GM20431 (cell line): Measurements from ENCODE around the gene C9orf50.
"Not testable (repeated sequence)": the region's sequence is repeated elsewhere in the genome, so short reads cannot be mapped to it uniquely, and the experiment has no call there.

Source experiments
- in situ Hi-C: fragments of 300-500 bp; cut with MseI, MboI; formaldehyde crosslinking; loops from one replicate; pipeline ENCODE4 v1.15.0; 2020; ENCODE audit warnings: low sequenced_read_pairs; ENCODE audit not compliant: unreplicated experiment

Gene C9orf50

GRCh38 chr9:129620669-129621295 is at the start of gene C9orf50:
TSS of gene C9orf50 (minus strand) at chr9:129621101. CDS start at chr9:129620574, 527 bp downstream.
- in situ Hi-C loops, result no loop called here

DNA sequence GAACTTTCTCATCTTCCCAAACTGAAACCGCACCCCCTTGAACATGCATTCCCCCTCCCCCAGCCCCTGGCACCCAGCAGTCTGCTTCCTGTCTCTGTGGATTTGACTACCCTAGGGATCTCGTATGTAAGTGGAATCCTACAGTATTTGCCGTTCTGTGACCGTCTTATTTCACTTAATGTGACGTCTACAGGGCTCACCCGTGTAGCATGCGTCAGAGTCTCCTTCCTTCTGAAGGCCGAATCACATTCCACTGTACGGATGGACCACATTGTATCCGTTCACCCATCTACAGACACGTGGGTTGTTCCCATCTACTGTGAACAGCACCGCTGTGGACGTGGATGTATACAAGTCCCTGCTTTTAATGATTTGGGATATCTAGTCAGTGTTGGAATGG is 49.0 kb upstream of the C9orf50 start:
- in situ Hi-C loops, result no loop called here

- in situ Hi-C loops, result no loop called here
Measured at GRCh38 chr9:129669141-129669718, 48.3 kb upstream of the C9orf50 start.

DNA sequence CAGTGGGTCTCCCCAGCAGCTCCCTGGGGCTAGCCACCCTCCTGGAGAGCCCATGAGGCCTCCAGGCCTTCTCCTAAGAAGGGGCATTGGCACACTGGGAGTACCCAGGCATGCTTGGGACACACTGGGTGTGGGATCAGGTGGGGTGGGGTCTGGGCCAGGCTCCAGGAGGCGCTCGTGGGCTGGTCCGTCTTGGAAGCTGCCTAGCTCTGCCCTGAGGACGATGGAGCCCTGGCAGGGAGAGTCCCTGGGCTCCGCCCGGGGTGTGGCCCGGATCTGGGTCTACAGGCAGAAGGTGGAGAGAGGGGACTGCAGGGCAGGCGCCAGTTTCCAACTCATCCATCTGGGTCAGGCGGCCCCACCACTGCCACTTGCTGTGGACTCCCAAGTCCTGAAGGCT is 46.9 kb upstream of the C9orf50 start:
- in situ Hi-C loops, result no loop called here

DNA sequence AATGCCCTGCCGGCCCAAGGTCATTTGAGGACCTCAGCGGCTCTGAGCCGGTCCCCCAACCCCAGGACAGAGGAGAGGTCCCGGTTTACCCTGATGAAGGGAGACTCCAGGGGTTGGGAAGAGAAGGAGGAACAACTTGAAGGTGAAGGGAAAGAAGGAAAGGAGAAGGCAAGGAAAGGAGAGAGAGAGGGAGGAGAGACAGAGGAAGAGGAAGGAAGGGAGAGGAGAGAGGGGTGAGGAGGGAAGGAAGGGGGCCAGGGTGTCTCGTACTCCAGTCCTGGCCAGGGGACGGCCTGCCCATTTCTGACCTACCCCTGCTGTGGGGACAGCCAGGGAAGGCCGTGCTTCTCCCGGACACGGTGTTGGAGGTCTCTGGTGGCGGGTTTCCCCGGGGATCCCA is 46.5 kb upstream of the C9orf50 start:
- in situ Hi-C loops, result no loop called here

- in situ Hi-C loops, result no loop called here
Measured at GRCh38 chr9:129666575-129666974, 45.7 kb upstream of the C9orf50 start.

- in situ Hi-C loops, result no loop called here
Measured at GRCh38 chr9:129665814-129666520, 45.1 kb upstream of the C9orf50 start.

DNA sequence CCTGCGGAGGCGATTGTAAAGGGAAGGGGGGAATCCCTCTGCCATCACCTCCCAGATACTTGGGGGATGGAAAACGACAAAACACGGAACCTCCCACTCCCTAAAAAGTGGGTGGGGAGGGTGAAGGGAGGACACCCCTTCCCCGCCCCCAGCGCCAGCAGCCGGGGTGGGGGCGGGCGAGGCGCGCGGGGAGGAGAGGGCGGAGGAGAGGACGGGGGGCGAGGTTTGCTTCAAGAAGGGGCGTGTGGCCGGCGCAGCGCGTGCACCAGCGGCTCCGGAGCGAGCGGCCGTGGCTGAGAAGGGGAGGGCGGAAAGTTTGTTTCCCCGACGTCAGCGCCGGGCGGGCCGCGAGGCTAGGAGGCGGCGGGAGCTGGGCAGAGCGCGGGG is 44.5 kb upstream of the C9orf50 start, which contains the start of gene PRRX2:
Gene PRRX2, plus strand, starts transcription at position 259 of the 387 bp plus-strand sequence. CDS start 221 bp downstream, outside the sequence.
- in situ Hi-C loops, result no loop called here

DNA sequence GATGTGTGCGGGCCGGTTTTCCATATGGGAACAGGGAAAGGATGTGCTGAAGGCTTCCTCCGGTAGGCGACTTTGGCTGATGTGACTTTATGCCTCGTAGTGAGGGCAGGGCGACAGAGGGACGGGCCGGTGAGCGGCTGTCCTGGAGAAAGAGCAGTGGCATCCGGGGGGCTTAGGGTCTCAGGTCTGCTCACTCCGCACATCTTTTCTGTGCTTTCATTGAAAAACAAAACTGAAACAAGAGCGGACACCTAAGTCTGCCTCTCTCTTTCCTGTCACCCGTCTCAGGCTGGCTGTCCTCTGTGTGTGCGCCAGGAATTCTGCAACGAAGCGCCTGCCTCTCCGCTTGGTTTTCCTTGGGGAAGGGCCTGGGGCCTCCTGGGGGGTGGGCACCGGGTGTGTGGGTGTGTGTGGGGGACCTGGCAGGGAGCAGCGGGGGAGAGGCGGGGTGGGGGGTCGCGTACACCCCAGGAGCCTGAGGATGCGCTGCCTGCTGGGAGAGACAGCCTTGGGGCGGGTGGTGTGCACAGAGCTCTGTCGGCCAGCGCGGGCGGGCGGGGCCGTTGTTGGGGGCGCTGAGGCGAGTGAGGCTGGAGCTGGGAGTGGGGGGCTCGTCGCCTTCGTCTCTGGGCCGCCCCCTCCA is 44.0 kb upstream of the C9orf50 start:
- in situ Hi-C loops, result no loop called here

- in situ Hi-C loops, result not testable (repeated sequence)
Measured at GRCh38 chr9:129662239-129662638, 41.3 kb upstream of the C9orf50 start.

DNA sequence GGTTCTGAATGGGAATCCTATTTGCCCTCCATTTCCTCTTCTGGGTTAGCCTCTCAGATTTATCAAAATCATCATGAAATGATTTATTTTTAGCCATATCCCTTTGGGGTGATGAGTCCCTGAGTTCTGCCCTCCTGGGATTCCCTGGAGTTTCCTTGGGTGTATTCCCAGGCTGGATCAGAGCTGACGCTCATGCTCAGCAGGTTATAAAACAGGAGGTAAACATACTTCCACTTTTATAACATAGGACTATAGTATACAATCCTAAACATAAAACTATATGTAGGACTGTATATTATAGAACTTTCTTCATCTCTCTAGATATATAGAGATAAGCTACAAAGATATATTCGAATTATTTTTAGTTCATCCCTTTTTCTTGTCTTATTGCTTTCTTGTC is 40.1 kb upstream of the C9orf50 start:
- in situ Hi-C loops, result no loop called here

GRCh38 chr9:129656795-129657390 is 36.0 kb upstream of the C9orf50 start:
- in situ Hi-C loops, result no loop called here

DNA sequence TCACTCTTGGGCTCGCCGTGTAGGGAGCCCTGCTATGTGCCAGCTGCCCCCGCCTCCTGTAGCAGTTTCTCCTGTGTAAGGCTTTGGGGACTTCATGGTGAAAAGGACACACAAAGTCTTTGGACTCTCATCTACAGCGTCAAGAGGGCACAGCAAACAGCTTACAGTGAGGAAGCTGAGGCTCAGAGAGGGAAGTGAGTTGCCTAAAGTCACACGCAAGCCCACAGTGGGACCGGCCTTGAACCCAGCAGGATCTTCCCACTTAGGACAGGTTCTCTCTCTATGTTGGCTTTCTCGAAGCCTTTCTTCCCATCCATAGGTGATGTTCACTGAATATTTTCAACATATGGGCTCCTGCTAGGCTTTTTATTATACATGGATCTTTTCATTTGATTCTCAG is 34.8 kb upstream of the C9orf50 start:
- in situ Hi-C loops, result no loop called here

DNA sequence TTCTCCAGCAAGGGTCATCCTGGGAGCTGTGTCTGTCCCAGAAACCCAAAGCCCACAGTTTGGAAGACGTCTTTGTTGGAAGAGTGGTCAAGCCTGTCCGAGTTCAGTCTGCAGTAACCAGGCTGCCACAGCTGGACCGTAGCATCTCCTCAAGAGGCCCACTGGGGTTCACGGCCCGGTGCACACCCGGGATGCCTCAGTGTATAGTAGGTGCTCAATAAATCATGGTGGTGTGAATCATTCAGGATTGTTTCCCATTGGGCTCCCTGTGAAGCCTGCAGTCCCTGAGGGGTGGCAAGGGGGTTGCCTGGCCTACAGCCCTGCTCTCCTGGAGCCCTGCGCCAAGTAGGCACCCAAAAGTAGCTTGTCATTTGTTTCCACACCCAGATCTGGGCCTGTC is 34.3 kb upstream of the C9orf50 start:
- in situ Hi-C loops, result no loop called here

- in situ Hi-C loops, result no loop called here
Measured at GRCh38 chr9:129654554-129655040, 33.7 kb upstream of the C9orf50 start.

- in situ Hi-C loops, result no loop called here
Measured at GRCh38 chr9:129653823-129654553, 33.1 kb upstream of the C9orf50 start.

GRCh38 chr9:129650680-129651235 is 29.9 kb upstream of the C9orf50 start:
- in situ Hi-C loops, result no loop called here

DNA sequence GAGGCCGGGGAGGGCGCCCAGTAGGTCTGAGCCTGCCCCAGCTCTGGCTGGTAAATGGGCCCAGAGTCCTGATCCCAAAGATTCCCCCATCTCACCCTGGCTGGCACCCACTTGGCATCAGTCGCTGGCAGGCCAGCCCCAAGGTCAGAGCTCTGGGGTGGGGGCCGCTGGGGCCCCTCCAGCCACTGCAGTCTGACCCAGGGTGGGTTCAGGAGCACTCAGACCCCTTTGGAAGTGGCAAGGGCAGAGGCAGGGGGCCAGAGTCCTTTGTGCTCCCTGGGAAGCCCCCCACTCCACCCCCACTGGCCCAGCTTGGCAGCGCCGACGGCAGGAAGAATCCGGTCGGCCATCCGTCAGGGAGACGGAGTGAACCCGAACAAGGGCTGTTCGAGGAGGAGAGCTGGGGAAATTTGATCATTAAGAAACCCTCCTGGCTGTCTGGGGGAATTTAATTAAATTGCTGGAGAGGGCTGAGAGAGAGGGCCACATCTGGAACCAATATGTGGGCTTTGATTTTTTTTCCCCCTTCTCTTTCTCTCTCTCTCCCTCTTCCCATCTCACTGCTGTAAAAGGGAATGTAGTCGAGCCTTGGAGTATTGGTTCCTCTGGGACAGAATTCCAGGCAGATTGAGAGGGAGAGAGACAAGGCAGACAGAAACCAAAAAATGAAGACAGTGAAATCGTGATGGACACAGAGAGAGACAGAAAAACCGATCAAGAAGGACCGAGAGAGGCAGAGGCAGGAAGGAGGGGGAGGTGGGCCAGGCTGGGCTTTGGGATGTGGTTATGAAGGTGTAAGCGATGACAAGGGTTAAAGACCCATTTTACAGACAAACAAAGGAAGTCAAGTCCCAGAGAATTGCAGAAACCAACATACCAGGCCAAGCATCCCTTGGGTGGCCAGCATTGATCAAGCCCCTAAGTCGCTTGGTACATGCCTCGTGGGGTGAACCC is 29.1 kb upstream of the C9orf50 start:
- in situ Hi-C loops, result loop anchor here (10.0 kb wide), 1 partner anchor 135 kb away; no protein-coding TSS in a partner anchor
